Measurements from ENCODE around the gene C6orf132.
"Not testable (repeated sequence)": the region's sequence is repeated elsewhere in the genome, so short reads cannot be mapped to it uniquely, and the experiment has no call there.

C6orf132 gene

DNA sequence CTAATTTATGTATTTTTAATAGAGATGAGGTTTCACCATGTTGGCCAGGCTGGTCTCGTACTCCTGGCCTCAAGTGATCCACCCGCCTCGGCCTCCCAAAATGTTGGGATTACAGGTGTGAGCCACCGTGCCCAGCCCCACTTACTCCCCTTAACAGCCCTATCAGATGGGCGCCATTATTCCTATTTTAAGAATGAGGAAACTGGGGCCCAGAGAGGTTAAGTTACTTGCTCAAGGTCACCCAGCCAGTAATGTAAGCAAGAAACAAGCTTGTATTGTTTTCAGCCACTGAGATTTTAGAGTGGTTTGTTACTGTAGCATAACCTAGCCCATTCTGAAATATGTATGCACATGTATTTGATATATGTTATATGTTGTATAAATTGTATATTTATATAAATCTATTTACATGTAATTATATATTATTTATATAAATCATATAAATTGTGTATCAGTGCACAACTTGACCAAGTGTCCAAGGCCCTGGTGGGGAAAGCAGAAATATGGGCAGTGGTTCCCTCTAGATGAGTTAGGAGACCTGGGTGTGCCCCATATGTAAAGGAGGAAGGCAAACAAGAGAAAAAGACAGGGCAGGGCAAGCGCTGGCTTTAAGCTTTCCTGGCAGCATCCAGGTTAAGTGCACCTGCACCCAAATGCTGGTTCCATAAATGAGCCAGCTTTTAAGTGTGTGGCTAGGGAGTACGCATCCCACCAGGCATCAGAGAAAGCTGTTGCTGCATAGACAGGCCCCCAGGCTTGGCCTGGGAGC is 29.6 kb upstream of the C6orf132 start:
- TF ChIP-seq, protein P1, sequence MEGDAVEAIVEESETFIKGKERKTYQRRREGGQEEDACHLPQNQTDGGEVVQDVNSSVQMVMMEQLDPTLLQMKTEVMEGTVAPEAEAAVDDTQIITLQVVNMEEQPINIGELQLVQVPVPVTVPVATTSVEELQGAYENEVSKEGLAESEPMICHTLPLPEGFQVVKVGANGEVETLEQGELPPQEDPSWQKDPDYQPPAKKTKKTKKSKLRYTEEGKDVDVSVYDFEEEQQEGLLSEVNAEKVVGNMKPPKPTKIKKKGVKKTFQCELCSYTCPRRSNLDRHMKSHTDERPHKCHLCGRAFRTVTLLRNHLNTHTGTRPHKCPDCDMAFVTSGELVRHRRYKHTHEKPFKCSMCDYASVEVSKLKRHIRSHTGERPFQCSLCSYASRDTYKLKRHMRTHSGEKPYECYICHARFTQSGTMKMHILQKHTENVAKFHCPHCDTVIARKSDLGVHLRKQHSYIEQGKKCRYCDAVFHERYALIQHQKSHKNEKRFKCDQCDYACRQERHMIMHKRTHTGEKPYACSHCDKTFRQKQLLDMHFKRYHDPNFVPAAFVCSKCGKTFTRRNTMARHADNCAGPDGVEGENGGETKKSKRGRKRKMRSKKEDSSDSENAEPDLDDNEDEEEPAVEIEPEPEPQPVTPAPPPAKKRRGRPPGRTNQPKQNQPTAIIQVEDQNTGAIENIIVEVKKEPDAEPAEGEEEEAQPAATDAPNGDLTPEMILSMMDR (IDR thresholded peaks at IDR 0.05; ENCODE audit: low read depth, low read length, missing control alignments) = no peak
- no peak for DNase-seq (ENCODE audit: low read depth)
- no peak overlapping the region for H3K4me3 ChIP-seq (ENCODE audit: low read depth, low read length)

DNA sequence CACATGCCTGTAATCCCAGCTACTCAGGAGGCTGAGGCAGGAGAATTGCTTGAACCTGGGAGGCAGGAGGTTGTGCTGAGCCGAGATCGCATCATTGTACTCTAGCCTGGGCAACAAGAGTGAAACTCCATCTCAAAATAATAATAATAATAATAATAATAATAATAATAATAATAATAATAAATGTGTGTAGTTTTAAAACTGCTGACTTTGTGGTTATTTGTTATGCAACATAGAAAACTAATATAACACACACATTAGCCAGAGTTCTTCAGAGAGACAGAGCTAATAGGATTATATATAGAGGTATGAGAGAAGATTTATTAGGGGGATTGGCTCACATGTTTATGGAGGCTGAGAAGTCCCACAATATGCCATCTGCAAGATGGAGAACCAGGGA is 27.4 kb upstream of the C6orf132 start:
- H3K4me3 ChIP-seq (ENCODE audit: low read depth, low read length); DNase-seq (ENCODE audit: low read depth): not testable (repeated sequence)

DNA sequence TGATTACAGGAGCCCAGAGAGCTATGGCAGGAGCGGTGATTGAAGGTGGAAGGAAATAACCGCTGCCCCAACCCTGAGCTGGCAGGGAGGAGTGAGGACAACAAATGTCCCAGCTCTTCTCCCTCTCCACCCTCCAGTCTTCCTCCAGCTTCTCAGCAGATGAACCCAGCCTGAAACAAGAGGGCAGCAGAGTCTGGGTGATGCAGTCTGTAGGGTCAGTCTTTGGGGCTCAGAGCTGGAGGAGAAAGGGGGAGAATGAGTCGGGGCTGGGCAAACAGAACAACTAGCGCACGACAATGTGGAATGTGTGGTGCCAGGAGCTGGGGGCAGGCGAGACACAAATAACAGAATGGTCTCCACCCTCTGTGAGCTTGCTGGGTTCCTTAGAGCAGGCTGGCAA is 26.2 kb upstream of the C6orf132 start:
- no peak for DNase-seq (ENCODE audit: low read depth)
- no peak overlapping the region for H3K4me3 ChIP-seq (ENCODE audit: low read depth, low read length)
- TF ChIP-seq, protein P1 (IDR thresholded peaks at IDR 0.05; ENCODE audit: low read depth, low read length, missing control alignments) = no peak

DNA sequence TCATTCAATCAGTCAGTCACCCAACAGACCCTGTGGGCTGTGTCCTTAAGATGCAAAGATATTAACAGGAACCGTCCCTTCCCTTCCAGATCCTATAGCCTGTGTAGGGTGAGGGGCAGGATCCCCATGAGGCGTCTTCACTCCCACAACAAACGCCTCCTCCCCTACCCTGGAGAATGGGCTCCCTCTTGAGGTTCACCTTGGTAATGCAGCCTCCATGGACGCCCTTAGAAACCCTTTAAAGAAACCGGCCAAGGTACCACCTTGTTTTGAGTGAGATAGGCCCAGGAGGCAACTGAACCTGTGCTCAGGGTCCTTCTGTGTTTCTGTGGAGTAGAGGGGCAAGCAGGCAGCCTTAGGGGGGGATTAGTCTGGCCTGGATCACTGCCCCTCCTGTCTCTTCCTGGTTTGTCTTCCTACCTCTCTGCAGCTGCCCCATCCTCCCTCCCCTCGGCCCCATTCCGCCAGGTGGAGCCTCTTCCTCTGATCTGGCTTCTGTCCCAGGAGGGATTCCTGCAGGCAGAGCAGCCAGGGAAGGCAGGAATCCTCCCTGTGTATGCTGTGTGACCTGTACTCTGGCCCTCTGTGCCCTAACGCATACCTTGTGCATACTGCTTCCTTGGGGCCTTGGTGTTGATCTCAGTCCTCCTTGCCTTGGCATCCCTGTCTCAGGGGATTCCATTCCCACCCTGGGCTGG is 24.2 kb upstream of the C6orf132 start:
- no peak overlapping the region for H3K4me3 ChIP-seq (ENCODE audit: low read depth, low read length)
- TF ChIP-seq, protein P1 (IDR thresholded peaks at IDR 0.05; ENCODE audit: low read depth, low read length, missing control alignments) = peak; percentile 94
- peak; percentile 31 for DNase-seq (ENCODE audit: low read depth)

DNA sequence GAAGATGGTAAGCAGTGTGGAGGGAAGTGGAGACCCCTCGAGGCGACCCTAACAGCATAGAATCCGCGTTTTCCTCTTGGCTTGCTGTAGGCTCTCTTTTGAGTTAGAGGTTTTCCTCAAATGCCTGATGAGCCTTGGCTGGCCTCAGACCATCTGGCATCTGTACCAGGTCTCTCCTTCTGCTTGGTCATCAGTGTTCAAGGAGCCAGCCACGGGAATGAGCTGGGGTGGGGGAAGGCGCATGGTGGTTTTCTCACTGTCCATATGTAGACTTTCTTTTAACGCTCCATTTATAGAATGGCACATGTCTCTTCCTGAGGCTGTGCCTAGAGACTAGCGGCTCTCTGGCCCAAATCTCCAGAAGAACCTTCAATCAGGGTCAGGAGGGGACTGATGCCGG is 22.6 kb upstream of the C6orf132 start:
- no peak overlapping the region for H3K4me3 ChIP-seq (ENCODE audit: low read depth, low read length)
- no peak for DNase-seq (ENCODE audit: low read depth)
- TF ChIP-seq, protein P1 (IDR thresholded peaks at IDR 0.05; ENCODE audit: low read depth, low read length, missing control alignments) = no peak

DNA sequence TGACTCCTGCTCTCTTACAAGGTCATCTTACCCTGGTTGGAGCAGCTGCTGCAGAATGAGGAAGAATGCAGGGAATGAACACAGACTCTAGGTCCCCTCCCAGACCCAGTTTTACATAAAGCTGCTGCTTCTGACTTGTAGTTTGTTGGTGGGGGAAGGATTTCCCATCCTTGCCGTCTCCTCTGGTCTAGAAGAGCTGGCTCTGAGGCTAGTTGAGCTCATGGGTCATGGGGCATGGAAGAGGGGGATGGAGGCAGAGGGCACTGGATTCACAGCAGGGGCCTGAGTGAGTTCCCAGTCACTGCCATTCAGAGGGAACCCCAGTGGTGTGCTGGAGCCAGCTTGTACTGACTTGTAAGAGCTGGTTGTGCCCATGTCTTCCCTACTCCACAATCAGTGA is 21.6 kb upstream of the C6orf132 start:
- TF ChIP-seq, protein P1 (IDR thresholded peaks at IDR 0.05; ENCODE audit: low read depth, low read length, missing control alignments) = no peak
- H3K4me3 ChIP-seq (ENCODE audit: low read depth, low read length) = no peak overlapping the region

DNA sequence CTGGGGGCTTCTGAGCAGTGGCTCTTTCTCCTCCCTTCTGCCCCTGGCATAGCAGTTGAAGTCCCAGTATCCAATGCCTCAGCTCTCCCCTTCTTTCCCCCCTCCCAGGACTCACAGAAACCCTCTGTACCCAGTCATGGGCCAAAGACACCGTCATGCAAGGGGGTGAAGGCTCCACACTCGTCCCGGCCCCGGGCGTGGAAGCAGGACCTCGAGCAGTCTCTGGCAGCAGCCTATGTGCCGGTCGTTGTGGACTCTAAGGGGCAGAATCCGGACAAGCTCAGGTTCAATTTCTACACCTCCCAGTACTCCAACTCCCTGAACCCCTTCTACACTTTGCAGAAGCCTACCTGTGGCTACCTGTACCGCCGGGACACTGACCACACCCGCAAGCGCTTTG is 20.4 kb upstream of the C6orf132 start:
- no peak for DNase-seq (ENCODE audit: low read depth)
- no peak overlapping the region for H3K4me3 ChIP-seq (ENCODE audit: low read depth, low read length)
- TF ChIP-seq, protein P1 (IDR thresholded peaks at IDR 0.05; ENCODE audit: low read depth, low read length, missing control alignments) = no peak

More for the DNA sequence above, 21.6 kb upstream of the C6orf132 start:
- no peak for DNase-seq (ENCODE audit: low read depth)
